Peyer's patch (tissue), 4 donors: ENCODE data around the gene FAM110D.

Experiments used
- CTCF ChIP-seq, 6 experiments: fragments of 450-650 bp in 4 of 6; fragments of 200-600 bp in 2 of 6; sonication (generic) in 1 of 6; IDR thresholded peaks; one replicate each; pipeline ENCODE4 v1.5.1; 2017 to 2019; ENCODE audit warnings: antibody characterized with exemption in 6 of 6, mild to moderate bottlenecking in 3 of 6, moderate library complexity in 1 of 6
- POLR2A ChIP-seq, 2 donors: fragments of 450-650 bp; IDR thresholded peaks; one replicate each; pipeline ENCODE4 v1.5.1; 2017; ENCODE audit warnings: antibody characterized with exemption in 2 of 2, mild to moderate bottlenecking in 2 of 2, moderate library complexity in 2 of 2

- TF ChIP-seq CTCF (IDR thresholded peaks at IDR 0.05) (no peak), POLR2A (IDR thresholded peaks at IDR 0.05) (no peak)
Measured at GRCh38 chr1:26171084-26172072, 12.5 kb downstream of the FAM110D start, which contains the start of gene ZNF593OS.
